Fibroblast of the conjunctiva (primary cell): ENCODE data around the gene ALDH1A3.

Source experiments
- DNase-seq: peaks from one replicate; pipeline ENCODE4 v3.0.0-alpha.2; 2010; ENCODE audit warnings: low read depth

ALDH1A3 gene

DNA sequence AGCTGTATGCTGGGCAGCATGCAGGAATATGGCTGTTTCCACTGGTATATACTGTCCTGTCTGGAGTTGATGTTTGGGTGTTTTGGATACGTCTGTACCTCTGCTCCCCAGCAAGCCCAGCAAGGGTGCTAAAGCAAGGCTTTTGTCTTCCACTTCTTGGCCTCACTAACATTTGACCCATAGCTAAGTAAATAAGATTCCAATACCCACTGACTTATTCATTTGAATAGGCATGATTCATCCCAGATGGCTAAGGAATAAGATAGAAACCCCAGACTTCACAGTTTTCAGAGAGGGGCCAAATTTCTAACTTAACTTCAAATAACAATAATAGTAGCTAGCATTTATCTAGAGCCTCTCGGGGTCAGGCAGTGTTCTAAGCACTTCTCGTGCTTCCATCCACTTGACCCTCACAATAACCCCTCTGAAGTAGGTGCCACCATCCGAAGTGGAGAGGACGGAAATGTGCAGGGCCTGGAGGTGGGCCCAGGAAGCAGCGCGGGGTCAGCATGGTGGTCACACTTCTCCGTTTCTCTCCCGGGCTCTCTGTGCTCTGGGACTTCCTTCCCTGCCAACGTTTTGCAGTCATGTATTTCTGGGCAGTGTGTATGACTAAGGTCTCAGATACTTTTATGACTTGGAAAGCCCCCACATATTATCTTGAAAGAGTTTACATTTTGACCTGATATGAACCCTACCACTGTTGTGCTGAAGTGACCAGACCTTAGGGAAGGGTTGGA lies 78.9 kb downstream of the ALDH1A3 start:
- DNase-seq = peak; percentile 43

DNA sequence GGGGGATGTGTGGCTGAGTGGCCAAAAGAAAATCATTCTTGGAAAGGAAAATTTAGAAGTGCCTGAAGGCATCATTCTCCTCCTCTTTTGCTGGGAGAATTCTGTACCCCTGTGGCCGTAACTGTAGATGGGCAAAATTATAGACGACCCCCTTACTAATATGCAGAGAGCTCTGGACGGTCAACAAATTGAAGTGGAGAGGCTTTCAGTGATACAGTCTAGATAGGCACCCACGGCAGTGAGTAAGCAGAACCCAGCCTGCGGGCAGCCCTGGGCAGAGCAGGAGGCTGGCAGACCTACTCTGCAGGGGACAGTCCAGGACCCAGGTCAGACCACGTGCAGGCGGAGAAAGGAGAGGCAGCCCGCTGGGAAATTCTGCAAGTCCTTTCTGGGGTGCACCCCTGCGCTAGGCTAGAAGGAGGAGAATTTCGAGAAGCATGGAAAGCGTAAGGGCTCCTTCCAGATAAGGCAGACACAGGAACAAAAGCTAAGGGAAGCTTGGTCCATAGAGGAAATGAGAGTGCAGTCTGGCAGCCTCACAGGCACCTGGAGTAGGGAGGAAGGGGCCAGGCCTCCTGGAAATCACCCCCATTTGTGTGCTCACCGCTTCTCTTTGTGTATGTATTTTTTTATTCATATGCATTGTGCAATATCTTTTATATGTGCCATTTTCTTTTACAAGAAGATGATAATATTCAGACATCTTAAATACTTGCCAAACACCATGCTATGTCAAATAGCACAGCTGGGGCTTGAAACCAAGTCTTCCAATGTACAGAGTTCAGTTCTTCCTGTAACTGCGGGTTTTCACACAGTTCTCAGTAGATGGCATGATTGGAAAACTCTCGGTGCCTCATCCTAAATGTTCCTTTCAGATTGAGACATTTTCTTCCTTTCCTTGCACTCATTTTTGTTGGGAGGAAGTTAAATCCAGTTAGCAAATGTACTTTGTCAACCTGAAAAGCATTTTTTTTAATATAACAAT lies 79.7 kb downstream of the ALDH1A3 start:
- DNase-seq = no peak
